Astrocyte (in vitro differentiated cells and primary cell): Measurements from ENCODE around the gene MSH5. TPM values are rescaled to one million over a fixed set of nuclear protein-coding genes. Genes with fewer than 3 reads are reported as not detected.

Experiments used
- DNase-seq: peaks from one replicate; pipeline ENCODE4 v3.0.0-alpha.2; 2010; ENCODE audit warnings: low read depth
- FAIRE-seq: peaks from 2 replicates; lab custom pipeline; 2011; peaks lifted over from hg19 to GRCh38; lab: Jason Lieb, UNC
- H2AFZ ChIP-seq: 2 replicates; pipeline ENCODE4 v1.6.0; 2012; ENCODE audit warnings: low read depth, low read length, inconsistent platforms
- H3K27ac ChIP-seq: 2 replicates; pipeline ENCODE4 v1.5.1; 2011; ENCODE audit warnings: low read depth, low read length, inconsistent platforms
- H3K27me3 ChIP-seq: 2 replicates; pipeline ENCODE4 v1.6.0; 2011; ENCODE audit warnings: low read length, inconsistent platforms; ENCODE audit not compliant: insufficient read depth
- H3K36me3 ChIP-seq: 2 replicates; pipeline ENCODE4 v1.5.1; 2011; ENCODE audit warnings: low read length, inconsistent platforms; ENCODE audit not compliant: insufficient read depth
- H3K4me1 ChIP-seq: 2 replicates; pipeline ENCODE4 v1.5.1; 2011; ENCODE audit warnings: low read length, inconsistent platforms; ENCODE audit not compliant: insufficient read depth
- H3K4me2 ChIP-seq: 2 replicates; pipeline ENCODE4 v1.6.0; 2012; ENCODE audit warnings: low read length, inconsistent platforms
- H3K4me3 ChIP-seq: 2 replicates; pipeline ENCODE4 v1.5.1; 2011; ENCODE audit warnings: low read depth, mild to moderate bottlenecking, low read length, inconsistent platforms; ENCODE audit not compliant: insufficient read depth
- H3K79me2 ChIP-seq: 2 replicates; pipeline ENCODE4 v1.6.0; 2012; ENCODE audit warnings: mild to moderate bottlenecking, low read length, inconsistent platforms; ENCODE audit not compliant: insufficient read depth
- H3K9ac ChIP-seq: 2 replicates; pipeline ENCODE4 v1.6.0; 2012; ENCODE audit warnings: mild to moderate bottlenecking, low read length, inconsistent platforms
- H3K9me3 ChIP-seq: 2 replicates; pipeline ENCODE4 v1.5.1; 2012; ENCODE audit warnings: low read depth, mild to moderate bottlenecking, low read length, inconsistent platforms; ENCODE audit not compliant: insufficient read depth
- H4K20me1 ChIP-seq: 2 replicates; pipeline ENCODE4 v1.6.0; 2012; ENCODE audit warnings: low read length, inconsistent platforms; ENCODE audit not compliant: insufficient read depth
- H3K27ac Mint-ChIP-seq: one replicate; pipeline ENCODE4 v1.8.0; 2021; ENCODE audit warnings: mild to moderate bottlenecking, mixed read lengths; ENCODE audit not compliant: unreplicated experiment
- H3K27me3 Mint-ChIP-seq: one replicate; pipeline ENCODE4 v1.8.0; 2021; ENCODE audit warnings: low read depth, mixed read lengths; ENCODE audit not compliant: unreplicated experiment
- H3K36me3 Mint-ChIP-seq: one replicate; pipeline ENCODE4 v1.8.0; 2021; ENCODE audit warnings: low read depth, mixed read lengths; ENCODE audit not compliant: unreplicated experiment
- H3K4me1 Mint-ChIP-seq: one replicate; pipeline ENCODE4 v1.8.0; 2021; ENCODE audit warnings: low read depth, mixed read lengths; ENCODE audit not compliant: unreplicated experiment
- H3K4me3 Mint-ChIP-seq: one replicate; pipeline ENCODE4 v1.8.0; 2021; ENCODE audit warnings: mild to moderate bottlenecking, moderate library complexity, mixed read lengths; ENCODE audit not compliant: unreplicated experiment
- H3K9me3 Mint-ChIP-seq: one replicate; pipeline ENCODE4 v1.8.0; 2021; ENCODE audit warnings: mild to moderate bottlenecking, mixed read lengths; ENCODE audit not compliant: unreplicated experiment
- EZH2 ChIP-seq: IDR thresholded peaks from 2 replicates; pipeline ENCODE4 v1.6.1; 2012; ENCODE audit warnings: mild to moderate bottlenecking, low read length, inconsistent platforms; ENCODE audit not compliant: insufficient read depth
- total RNA-seq: library from RNA; stranded (reverse); gene quantifications from 2 replicates; pipeline ENCODE4 v1.2.1, GENCODE V29; 2021
- TF ChIP-seq, protein P1 (sequence below): IDR thresholded peaks from 2 replicates; pipeline ENCODE4 v1.5.1; 2011; ENCODE audit warnings: low read depth, mild to moderate bottlenecking, inconsistent platforms, low read length, moderate library complexity; ENCODE audit not compliant: insufficient read depth

The MSH5 gene
- total RNA-seq, 1 donor from 2014 or later: 6.8 TPM

GRCh38 chr6:31768363-31769257, 28.8 kb downstream of the MSH5 start:
- no peaks in the 10 kb centered on the region for H3K27me3 ChIP-seq
- TF ChIP-seq, protein P1, sequence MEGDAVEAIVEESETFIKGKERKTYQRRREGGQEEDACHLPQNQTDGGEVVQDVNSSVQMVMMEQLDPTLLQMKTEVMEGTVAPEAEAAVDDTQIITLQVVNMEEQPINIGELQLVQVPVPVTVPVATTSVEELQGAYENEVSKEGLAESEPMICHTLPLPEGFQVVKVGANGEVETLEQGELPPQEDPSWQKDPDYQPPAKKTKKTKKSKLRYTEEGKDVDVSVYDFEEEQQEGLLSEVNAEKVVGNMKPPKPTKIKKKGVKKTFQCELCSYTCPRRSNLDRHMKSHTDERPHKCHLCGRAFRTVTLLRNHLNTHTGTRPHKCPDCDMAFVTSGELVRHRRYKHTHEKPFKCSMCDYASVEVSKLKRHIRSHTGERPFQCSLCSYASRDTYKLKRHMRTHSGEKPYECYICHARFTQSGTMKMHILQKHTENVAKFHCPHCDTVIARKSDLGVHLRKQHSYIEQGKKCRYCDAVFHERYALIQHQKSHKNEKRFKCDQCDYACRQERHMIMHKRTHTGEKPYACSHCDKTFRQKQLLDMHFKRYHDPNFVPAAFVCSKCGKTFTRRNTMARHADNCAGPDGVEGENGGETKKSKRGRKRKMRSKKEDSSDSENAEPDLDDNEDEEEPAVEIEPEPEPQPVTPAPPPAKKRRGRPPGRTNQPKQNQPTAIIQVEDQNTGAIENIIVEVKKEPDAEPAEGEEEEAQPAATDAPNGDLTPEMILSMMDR: no peak
- TF ChIP-seq EZH2: no peak
- Mint-ChIP-seq H3K4me1 (peaks cover 2% of the 10 kb centered on the region), H3K4me3 (no peak overlapping the region), H3K36me3 (peaks cover 5% of the 10 kb centered on the region), H3K9me3 (no peaks in the 10 kb centered on the region), H3K27ac (no peak overlapping the region), H3K27me3 (no peaks in the 10 kb centered on the region)
- no peaks in the 10 kb centered on the region for H3K36me3 ChIP-seq
- H3K4me2 ChIP-seq: no peak overlapping the region
- no peak overlapping the region for H3K9ac ChIP-seq
- no peak overlapping the region for H3K4me3 ChIP-seq
- H3K4me1 ChIP-seq: peaks cover 9% of the 10 kb centered on the region
- H3K9me3 ChIP-seq: no peaks in the 10 kb centered on the region
- H3K27ac ChIP-seq: no peak overlapping the region
- H2AFZ ChIP-seq: no peak overlapping the region
- no peaks in the 10 kb centered on the region for H3K79me2 ChIP-seq
- no peak for FAIRE-seq
- H4K20me1 ChIP-seq: no peaks in the 10 kb centered on the region
- no peak for DNase-seq

- Histone ChIP-seq H3K4me2 (no peak overlapping the region), H3K9me3 (no peaks in the 10 kb centered on the region), H2AFZ (no peak overlapping the region), H3K4me3 (no peak overlapping the region), H3K4me1 (peaks cover 8% of the 10 kb centered on the region), H3K79me2 (no peaks in the 10 kb centered on the region), H3K27ac (no peak overlapping the region), H3K36me3 (no peaks in the 10 kb centered on the region), H4K20me1 (no peaks in the 10 kb centered on the region), H3K27me3 (no peaks in the 10 kb centered on the region), H3K9ac (no peak overlapping the region)
- no peak for DNase-seq
- no peaks in the 10 kb centered on the region for H3K4me1 Mint-ChIP-seq
- H3K4me3 Mint-ChIP-seq: no peak overlapping the region
- FAIRE-seq: no peak
- no peaks in the 10 kb centered on the region for H3K27me3 Mint-ChIP-seq
- H3K36me3 Mint-ChIP-seq: peaks cover 2% of the 10 kb centered on the region
- H3K9me3 Mint-ChIP-seq: no peaks in the 10 kb centered on the region
- H3K27ac Mint-ChIP-seq: peak overlapping the region; percentile 77
- TF ChIP-seq EZH2: no peak
- TF ChIP-seq, protein P1: peak; percentile 37
Observed at GRCh38 chr6:31769684-31770371, 30.0 kb downstream of the MSH5 start.
